SK-N-SH treated with all-trans-retinoic acid at 6 μM for 48 hours (cell line): Measurements from ENCODE around the gene C4BPB.

Experiments
- ATAC-seq: fragments of 200-7000 bp; cut with Tn5 transposase; 3 replicates; pipeline ENCODE4 v1.9.1; 2020; ENCODE audit warnings: mild to moderate bottlenecking, moderate library complexity
- ARNTL ChIP-seq: fragments of 450-650 bp; formaldehyde crosslinking; IDR thresholded peaks from 2 replicates; pipeline ENCODE4 v1.5.0; 2020; ENCODE audit warnings: low read depth, mild to moderate bottlenecking, moderate library complexity, borderline replicate concordance
- CSDC2 ChIP-seq: fragments of 250-450 bp; sonication (Bioruptor Pico); IDR thresholded peaks from 2 replicates; pipeline ENCODE4 v1.5.0; 2020; ENCODE audit warnings: mild to moderate bottlenecking, moderate library complexity
- CSRNP3 ChIP-seq: fragments of 250-450 bp; sonication (Bioruptor Pico); IDR thresholded peaks from 2 replicates; pipeline ENCODE4 v1.5.1; 2021; ENCODE audit warnings: mild to moderate bottlenecking, moderate library complexity
- ESRRG ChIP-seq: fragments of 250-450 bp; sonication (Bioruptor Pico); IDR thresholded peaks from 2 replicates; pipeline ENCODE4 v1.6.1; 2021; ENCODE audit warnings: mild to moderate bottlenecking
- ISL1 ChIP-seq: fragments of 250-450 bp; sonication (Bioruptor Pico); IDR thresholded peaks from 2 replicates; pipeline ENCODE4 v2.1.2; 2022; ENCODE audit warnings: mild to moderate bottlenecking, moderate library complexity
- OSR1 ChIP-seq: fragments of 250-450 bp; sonication (Bioruptor Pico); IDR thresholded peaks from 2 replicates; pipeline ENCODE4 v1.8.0; 2022; ENCODE audit warnings: moderate library complexity, mild to moderate bottlenecking, inconsistent platforms
- PATZ1 ChIP-seq: fragments of 250-450 bp; sonication (Bioruptor Pico); IDR thresholded peaks from 2 replicates; pipeline ENCODE4 v1.8.0; 2020; ENCODE audit warnings: mild to moderate bottlenecking, moderate library complexity, borderline replicate concordance
- PPARA ChIP-seq: fragments of 250-450 bp; sonication (Bioruptor Pico); IDR thresholded peaks from 2 replicates; pipeline ENCODE4 v1.5.0; 2020; ENCODE audit warnings: mild to moderate bottlenecking, borderline replicate concordance
- RARB ChIP-seq: fragments of 250-450 bp; sonication (Bioruptor Pico); IDR thresholded peaks from 2 replicates; pipeline ENCODE4 v1.8.0; 2021; ENCODE audit warnings: mild to moderate bottlenecking, moderate library complexity
- SNAI2 ChIP-seq: fragments of 250-450 bp; sonication (Bioruptor Pico); IDR thresholded peaks from 2 replicates; pipeline ENCODE4 v1.5.0; 2020; ENCODE audit warnings: mild to moderate bottlenecking, moderate library complexity
- TCF4 ChIP-seq: fragments of 250-450 bp; sonication (Bioruptor Pico); IDR thresholded peaks from 2 replicates; pipeline ENCODE4 v1.8.0; 2021; ENCODE audit warnings: mild to moderate bottlenecking, moderate library complexity, borderline replicate concordance
- TOX ChIP-seq: fragments of 250-450 bp; sonication (Bioruptor Pico); IDR thresholded peaks from 2 replicates; pipeline ENCODE4 v1.8.0; 2021; ENCODE audit warnings: mild to moderate bottlenecking, moderate library complexity, borderline replicate concordance
- TSHZ2 ChIP-seq: fragments of 250-450 bp; sonication (Bioruptor Pico); IDR thresholded peaks from 2 replicates; pipeline ENCODE4 v1.5.0; 2020; ENCODE audit warnings: mild to moderate bottlenecking, moderate library complexity
- ZFP3 ChIP-seq: fragments of 250-450 bp; sonication (Bioruptor Pico); IDR thresholded peaks from 2 replicates; pipeline ENCODE4 v1.5.0; 2020; ENCODE audit warnings: mild to moderate bottlenecking, moderate library complexity
- ZFP30 ChIP-seq: fragments of 450-650 bp; formaldehyde crosslinking; IDR thresholded peaks from 2 replicates; pipeline ENCODE4 v1.5.0; 2022; ENCODE audit warnings: mild to moderate bottlenecking, moderate library complexity
- ZNF565 ChIP-seq: fragments of 450-650 bp; formaldehyde crosslinking; conservative IDR thresholded peaks from 2 replicates; pipeline ENCODE4 v1.5.0; 2020; ENCODE audit warnings: low read depth, mild to moderate bottlenecking, moderate library complexity
- ZNF70 ChIP-seq: fragments of 450-650 bp; formaldehyde crosslinking; IDR thresholded peaks from 2 replicates; pipeline ENCODE4 v1.5.0; 2020; ENCODE audit warnings: mild to moderate bottlenecking, moderate library complexity
- ZNF8 ChIP-seq: fragments of 450-650 bp; formaldehyde crosslinking; IDR thresholded peaks from 2 replicates; pipeline ENCODE4 v1.5.0; 2020; ENCODE audit warnings: mild to moderate bottlenecking, moderate library complexity

Gene C4BPB

GRCh38 chr1:207109004-207109403 lies 20.3 kb downstream of the C4BPB start:
- ATAC-seq, result no peak
- no peak for TF ChIP-seq ZFP30 (CRISPR knock-in tag)
- no peak for TF ChIP-seq CSRNP3
- TF ChIP-seq ESRRG, result no peak
- no peak for TF ChIP-seq ISL1 (CRISPR knock-in tag)
- TF ChIP-seq OSR1, result no peak
- no peak for TF ChIP-seq CSDC2
- no peak for TF ChIP-seq PATZ1 (CRISPR knock-in tag)
- TF ChIP-seq RARB (CRISPR knock-in tag), result no peak
- TF ChIP-seq TSHZ2 (CRISPR knock-in tag), result no peak
- TF ChIP-seq ZNF8 (CRISPR knock-in tag), result no peak
- no peak for TF ChIP-seq PPARA
- no peak for TF ChIP-seq ZFP3

GRCh38 chr1:207112616-207113296 lies 24.1 kb downstream of the C4BPB start:
- no peak for ATAC-seq
- TF ChIP-seq ZNF70 (CRISPR knock-in tag), result no peak
- TF ChIP-seq PATZ1 (CRISPR knock-in tag), result no peak
- no peak for TF ChIP-seq ISL1 (CRISPR knock-in tag)
- no peak for TF ChIP-seq OSR1
- TF ChIP-seq SNAI2, result no peak
- TF ChIP-seq ARNTL (CRISPR knock-in tag), result no peak
- no peak for TF ChIP-seq ZNF565 (CRISPR knock-in tag)
- no peak for TF ChIP-seq ZFP30 (CRISPR knock-in tag)
- TF ChIP-seq ESRRG, result no peak
- no peak for TF ChIP-seq TOX (CRISPR knock-in tag)
- TF ChIP-seq TSHZ2 (CRISPR knock-in tag), result no peak
- no peak for TF ChIP-seq RARB (CRISPR knock-in tag)
- TF ChIP-seq TCF4, result no peak

- ATAC-seq, result no peak
Measured at GRCh38 chr1:207115269-207115668, 26.6 kb downstream of the C4BPB start.

More at GRCh38 chr1:207115269-207115668, 26.6 kb downstream of the C4BPB start:
- TF ChIP-seq CSRNP3, result no peak
